ENCODE measurements around the gene S100A13. TPM values are rescaled to one million over a fixed set of nuclear protein-coding genes. Genes with fewer than 3 reads are reported as not detected.

Gene S100A13
- total RNA-seq, 1 experiment from 2014 or later, result 55.0 TPM

DNA sequence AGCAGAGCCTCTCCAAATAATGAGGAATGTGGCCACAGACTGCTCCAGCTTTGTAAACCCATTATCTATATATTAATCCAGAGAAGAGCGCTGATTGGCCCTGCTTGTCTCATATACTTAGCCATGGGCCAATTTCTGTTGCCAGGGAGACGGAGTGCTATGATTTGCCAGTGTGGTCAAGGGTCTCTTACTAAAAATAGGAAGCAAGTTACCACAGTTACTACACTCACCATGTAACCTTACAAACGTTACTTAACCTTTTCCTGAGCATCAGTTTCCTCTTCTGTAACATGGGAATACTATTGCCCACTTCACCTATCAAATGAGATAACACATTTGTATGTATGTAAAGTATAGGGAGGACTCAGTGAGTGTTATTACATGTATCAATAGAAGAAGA is 54.0 kb downstream of the S100A13 start:
- no peaks in the 10 kb centered on the region for H3K79me1 ChIP-seq (ENCODE audit: insufficient read depth, low read depth, low read length, poor library complexity, severe bottlenecking)
- H2AK5ac ChIP-seq (ENCODE audit: insufficient read length, low read length), result no peak overlapping the region
- H2BK120ac ChIP-seq (ENCODE audit: low read depth, low read length, poor library complexity, severe bottlenecking), result no peak overlapping the region
- H3K27ac Mint-ChIP-seq, result no peak overlapping the region
- H3K27me3 Mint-ChIP-seq (ENCODE audit: low read depth), result peaks cover 9% of the 10 kb centered on the region
- H3T11ph ChIP-seq (ENCODE audit: low read length), result no peak overlapping the region
- H3K4me3 Mint-ChIP-seq, result no peak overlapping the region
- TF ChIP-seq, protein P1, sequence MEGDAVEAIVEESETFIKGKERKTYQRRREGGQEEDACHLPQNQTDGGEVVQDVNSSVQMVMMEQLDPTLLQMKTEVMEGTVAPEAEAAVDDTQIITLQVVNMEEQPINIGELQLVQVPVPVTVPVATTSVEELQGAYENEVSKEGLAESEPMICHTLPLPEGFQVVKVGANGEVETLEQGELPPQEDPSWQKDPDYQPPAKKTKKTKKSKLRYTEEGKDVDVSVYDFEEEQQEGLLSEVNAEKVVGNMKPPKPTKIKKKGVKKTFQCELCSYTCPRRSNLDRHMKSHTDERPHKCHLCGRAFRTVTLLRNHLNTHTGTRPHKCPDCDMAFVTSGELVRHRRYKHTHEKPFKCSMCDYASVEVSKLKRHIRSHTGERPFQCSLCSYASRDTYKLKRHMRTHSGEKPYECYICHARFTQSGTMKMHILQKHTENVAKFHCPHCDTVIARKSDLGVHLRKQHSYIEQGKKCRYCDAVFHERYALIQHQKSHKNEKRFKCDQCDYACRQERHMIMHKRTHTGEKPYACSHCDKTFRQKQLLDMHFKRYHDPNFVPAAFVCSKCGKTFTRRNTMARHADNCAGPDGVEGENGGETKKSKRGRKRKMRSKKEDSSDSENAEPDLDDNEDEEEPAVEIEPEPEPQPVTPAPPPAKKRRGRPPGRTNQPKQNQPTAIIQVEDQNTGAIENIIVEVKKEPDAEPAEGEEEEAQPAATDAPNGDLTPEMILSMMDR (conservative IDR thresholded peaks at IDR 0.05), result no peak
- no CpG with 5 or more reads among the region's 3 CpGs for WGBS (ENCODE audit: extremely low coverage, insufficient read length, low lambda C conversion rate)
- H2BK20ac ChIP-seq (ENCODE audit: low read depth, low read length, poor library complexity, severe bottlenecking), result no peak overlapping the region
- no peak overlapping the region for H2BK5ac ChIP-seq (ENCODE audit: insufficient read length, low read length)
- no peak overlapping the region for H3K56ac ChIP-seq (ENCODE audit: insufficient read length, low read depth, low read length)
- peaks cover 12 to 15% of the 10 kb centered on the region in 2 experiments; a peak in 4 of 5 replicates for H3K9me3 Mint-ChIP-seq
- no peak overlapping the region for H4K8ac ChIP-seq (replicated peaks; ENCODE audit: insufficient read length, low read depth, low read length)
- H3K4me1 Mint-ChIP-seq, result peaks cover 17 to 18% of the 10 kb centered on the region in 2 experiments
- no peaks in the 10 kb centered on the region for H3K79me2 ChIP-seq (ENCODE audit: insufficient read depth, low read length)
- no peak overlapping the region for H3K18ac ChIP-seq (ENCODE audit: insufficient read length, low read depth, low read length)
- no peak overlapping the region for H3K4me2 ChIP-seq (ENCODE audit: insufficient read depth, insufficient read length, low read length)
- H3K4ac ChIP-seq (ENCODE audit: low read depth, low read length), result no peak overlapping the region
- no peak overlapping the region for H2AFZ ChIP-seq (ENCODE audit: low read length)
- H2BK15ac ChIP-seq (ENCODE audit: low read depth, low read length), result no peak overlapping the region
- H4K20me1 ChIP-seq (ENCODE audit: control insufficient read depth, insufficient read depth, insufficient read length), result peaks cover 3% of the 10 kb centered on the region
- no peaks in the 10 kb centered on the region for H3K4me1 ChIP-seq (ENCODE audit: insufficient read depth, low read length)
- no peak overlapping the region for H3K9ac ChIP-seq (ENCODE audit: extremely low read depth, insufficient read length, low read length)
- H3K27ac ChIP-seq (ENCODE audit: insufficient read length, low read depth, low read length), result no peak overlapping the region
- no peak overlapping the region for H3K23ac ChIP-seq (ENCODE audit: insufficient read length, low read depth, low read length)
- no peak overlapping the region for H2BK12ac ChIP-seq (ENCODE audit: insufficient read length, low read depth, low read length)
- H3K36me3 Mint-ChIP-seq (ENCODE audit: insufficient read depth in 1 of 3, low read depth in 3 of 3), result peaks cover 0 to 6% (median 0%) of the 10 kb centered on the region in 3 experiments; a peak in 2 of 7 replicates
- H4K91ac ChIP-seq (ENCODE audit: insufficient read length, low read depth, low read length), result no peak overlapping the region
- H3K27me3 ChIP-seq (ENCODE audit: insufficient read depth, low read length), result no peaks in the 10 kb centered on the region
- H4K5ac ChIP-seq (ENCODE audit: insufficient read length, low read depth, low read length), result no peak overlapping the region
- no peaks in the 10 kb centered on the region for H3K9me3 ChIP-seq (ENCODE audit: control insufficient read depth, low read depth, low read length)
- DNase-seq, result no peak
- no peaks in the 10 kb centered on the region for H3K23me2 ChIP-seq (ENCODE audit: insufficient read length, low read depth, low read length, poor library complexity, severe bottlenecking)
- H3K14ac ChIP-seq (ENCODE audit: insufficient read depth, low read length), result no peak overlapping the region

All from H9 (cell line).